Activated T-cell treated with anti-CD3 and anti-CD28 coated beads for 4 hours (primary cell): ENCODE results near the gene CYTH4.

Experiments used
- DNase-seq: peaks from one replicate; pipeline ENCODE4 v3.0.0-alpha.2; 2020

The CYTH4 gene

DNA sequence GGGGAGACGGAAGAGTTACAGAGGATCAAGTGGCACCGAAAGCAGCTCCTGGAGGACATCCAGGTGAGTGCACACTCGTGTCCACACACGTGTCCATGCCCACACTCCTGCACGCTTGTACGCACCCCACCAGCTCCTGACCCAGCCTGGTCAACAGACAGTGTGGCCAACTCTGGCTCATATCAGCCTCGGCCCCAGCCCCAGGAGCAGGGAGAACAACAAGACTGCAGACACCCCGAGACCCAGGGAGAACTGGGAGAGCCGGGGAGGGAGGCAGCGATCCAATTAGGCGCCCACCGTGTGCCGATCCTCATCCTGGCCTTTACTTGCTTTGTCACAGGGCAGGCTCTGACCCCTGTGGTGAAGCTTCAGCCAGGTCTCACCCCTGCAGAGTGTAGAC, 10.3 kb downstream of the CYTH4 start:
- no peak for DNase-seq

DNA sequence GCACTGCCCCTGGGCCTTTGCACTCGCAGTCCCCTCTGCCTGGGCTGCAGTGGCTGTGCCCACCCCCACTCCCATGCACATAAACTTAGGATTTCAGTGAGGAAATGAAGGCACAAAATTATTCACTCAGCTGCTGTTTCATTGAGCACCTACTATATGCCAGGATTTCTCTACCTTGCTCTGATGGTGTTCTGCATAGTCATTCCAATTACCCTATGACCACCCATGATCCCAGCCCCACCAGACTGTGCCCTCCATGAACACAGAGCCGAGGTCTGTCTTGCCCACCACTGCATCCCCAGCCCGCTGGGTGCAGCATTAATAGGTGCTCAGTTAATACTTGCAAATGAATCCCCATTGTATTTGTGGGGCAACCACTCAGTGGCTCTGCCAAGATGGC, 10.9 kb downstream of the CYTH4 start:
- no peak for DNase-seq

DNA sequence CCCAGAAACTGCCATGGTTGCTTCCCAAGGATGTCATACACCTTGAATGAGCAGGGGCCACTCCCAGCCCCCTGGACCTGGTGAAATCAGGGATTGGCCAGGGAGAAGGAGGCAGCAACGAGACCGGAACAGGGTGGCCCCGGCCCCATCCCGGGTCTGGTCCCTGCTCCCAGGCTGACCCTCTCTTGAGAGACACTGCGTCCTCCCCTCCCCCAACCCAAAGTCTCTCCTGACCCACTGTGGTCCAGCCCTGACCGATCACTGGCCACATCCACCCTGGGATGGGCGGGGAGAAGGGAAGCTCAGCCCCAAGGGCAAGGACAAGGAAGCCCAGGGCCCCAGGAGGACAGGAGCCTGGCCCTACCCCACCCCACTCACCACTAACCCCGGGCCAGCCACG, 12.4 kb downstream of the CYTH4 start:
- DNase-seq, result no peak

DNA sequence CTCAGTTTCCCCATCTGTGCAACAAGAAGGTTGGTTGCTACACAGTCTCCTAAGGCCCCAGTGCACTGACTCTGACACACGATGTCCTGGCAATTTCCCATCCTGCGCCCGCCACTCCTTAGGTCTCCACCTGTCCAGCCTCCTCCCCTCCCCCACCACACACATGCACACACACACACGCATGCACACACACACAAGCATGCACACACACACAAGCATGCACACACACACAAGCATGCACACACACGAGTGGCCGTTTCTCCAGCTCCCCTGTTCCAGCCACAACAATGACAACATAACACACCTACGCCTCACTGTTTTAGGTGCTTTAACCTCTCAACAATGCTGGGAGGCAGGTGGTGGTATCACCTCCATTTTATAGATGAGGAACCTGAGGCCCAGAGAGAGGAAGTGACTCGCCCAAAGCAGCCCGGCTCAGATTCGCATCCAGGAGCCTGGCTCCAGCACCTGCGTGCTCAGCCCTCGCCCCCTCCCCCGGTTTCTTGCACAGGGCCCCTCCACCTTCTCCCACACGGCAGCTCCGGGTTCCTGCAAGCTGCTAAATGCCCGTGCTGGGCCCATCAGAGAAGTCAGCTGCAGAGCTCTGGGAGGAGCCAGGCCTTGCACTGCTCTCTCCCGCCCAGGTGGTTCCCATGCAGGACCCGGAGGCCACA, 13.0 kb downstream of the CYTH4 start:
- no peak for DNase-seq

DNA sequence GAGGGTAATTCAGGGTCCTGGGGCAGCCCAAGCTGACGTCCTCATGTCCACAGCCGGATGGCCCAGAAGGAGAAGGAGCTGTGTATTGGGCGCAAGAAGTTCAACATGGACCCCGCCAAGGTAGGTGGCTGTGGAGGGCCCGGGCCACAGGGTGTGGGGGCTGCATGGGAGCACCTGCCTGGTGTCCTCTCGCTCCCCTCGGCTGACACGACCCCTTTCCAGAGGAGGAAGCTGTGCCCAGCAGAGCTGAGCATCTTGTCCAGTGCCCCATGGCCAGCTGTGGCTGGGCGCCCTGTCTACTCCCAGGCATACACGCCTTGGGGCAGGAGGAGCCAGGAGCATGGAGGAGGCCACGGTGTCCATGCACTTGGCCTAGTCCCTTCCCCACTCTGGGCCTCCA, 13.6 kb downstream of the CYTH4 start:
- no peak for DNase-seq

DNA sequence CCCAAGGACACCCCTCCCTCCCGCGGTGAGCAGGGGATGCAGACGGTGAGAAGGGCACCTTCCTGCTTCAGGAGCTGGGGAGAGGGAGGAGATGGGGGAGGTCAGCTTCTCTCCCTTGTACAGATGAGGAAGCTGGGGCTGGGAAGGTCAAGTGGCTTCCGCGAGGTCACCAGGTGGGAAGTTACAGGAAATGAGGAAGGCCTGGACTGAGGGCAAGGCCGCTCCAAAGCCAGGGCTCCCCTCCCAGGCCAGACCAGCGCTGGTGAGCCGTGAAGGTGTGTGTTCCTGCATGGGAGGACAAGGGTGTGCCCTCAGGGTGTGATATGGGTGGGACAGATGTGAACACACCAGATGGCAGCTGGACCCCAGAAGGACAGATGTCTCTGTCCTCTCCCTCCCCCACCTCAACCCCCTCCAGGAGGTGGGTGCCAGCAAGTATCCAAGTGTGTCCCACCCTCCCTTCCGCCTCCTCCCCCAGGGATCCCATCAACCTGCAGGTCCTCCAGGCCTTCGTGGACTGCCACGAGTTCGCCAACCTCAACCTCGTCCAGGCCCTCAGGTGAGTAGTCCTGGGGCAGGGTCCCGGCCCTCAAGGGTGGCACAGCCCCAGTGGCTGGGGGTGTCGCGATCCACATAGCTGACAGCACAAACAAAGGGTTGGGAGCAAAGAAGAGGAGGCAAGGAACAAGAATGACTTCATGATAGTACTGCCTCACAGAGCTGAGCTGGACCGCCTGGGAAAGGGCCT, 16.6 kb downstream of the CYTH4 start:
- no peak for DNase-seq

DNA sequence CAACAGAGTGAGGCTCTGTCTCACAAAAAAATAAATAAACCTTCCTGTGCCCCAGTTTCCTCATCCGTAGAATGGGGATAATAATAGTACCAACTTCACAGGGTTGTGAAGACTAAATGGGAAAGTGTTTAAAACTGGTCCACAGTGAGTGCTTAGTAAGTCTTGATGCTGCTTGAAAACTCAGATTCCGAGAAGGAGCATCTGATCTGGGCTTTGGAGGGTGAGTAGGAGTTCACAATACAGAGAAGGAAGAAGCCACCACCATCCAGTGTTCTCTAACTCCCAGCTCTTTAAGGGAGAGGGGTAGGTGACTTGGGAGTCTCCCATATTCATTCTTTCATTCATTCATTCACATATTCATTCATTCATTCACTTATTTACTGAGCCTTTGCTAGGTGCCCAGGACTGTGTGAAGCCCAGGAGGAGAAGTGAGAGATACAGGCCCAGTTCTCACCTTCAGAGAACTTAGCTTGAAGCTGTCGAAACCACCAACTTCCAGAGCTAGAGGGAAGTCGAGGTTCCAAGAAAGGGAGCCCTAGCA, 17.7 kb downstream of the CYTH4 start:
- no peak for DNase-seq

DNA sequence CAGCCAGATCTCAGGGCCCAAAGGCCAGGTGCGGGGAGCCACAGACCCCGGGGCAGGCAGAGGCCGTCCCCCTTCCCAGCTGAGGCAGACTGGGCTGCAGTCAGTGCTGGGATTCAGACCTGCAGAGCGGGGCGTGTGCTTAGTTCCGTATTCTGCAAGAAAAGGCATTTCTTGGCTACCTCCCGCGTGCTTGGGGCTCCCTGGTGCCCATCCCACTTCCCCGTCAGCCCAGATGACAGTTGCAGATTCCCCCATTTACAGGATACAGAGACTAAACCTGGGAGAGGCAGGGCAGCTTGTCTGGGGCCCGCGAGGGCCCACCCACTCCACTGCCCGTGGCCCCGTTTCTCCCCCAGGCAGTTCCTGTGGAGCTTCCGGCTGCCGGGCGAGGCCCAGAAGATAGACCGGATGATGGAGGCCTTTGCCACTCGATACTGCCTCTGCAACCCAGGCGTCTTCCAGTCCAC, 18.3 kb downstream of the CYTH4 start:
- no peak for DNase-seq

DNA sequence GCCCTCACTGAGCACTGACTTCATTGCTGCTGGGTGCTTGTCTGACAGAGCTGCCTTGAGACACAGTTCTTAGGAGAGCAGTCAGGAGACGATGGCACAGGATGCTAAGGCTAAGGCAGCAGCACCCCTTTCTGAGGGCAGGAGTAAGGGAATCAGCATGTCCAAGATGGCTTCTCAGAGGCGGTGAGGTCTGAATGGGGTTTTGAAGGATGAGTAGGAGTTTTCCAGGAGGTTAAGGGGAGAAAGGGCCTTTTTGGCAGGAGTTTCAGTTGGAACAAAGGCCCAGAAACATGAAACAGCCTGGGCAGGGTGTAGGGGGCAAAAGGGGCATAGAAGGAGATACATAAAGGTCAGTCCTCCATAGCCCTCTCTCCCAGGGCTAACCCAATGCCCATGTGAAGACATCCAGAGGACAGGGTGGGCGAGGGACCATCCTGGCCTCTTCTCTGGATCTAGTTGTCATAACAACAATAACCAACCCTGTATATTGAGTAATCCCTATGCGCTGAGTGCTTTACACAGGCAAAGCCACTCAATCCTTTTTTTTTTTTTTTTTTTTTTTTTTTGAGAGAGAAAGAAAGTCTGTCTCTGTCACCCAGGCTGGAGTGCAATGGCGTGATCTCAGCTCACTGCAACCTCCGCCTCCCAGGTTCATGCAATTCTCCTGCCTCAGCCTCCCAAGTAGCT, 19.0 kb downstream of the CYTH4 start:
- DNase-seq, result no peak

DNA sequence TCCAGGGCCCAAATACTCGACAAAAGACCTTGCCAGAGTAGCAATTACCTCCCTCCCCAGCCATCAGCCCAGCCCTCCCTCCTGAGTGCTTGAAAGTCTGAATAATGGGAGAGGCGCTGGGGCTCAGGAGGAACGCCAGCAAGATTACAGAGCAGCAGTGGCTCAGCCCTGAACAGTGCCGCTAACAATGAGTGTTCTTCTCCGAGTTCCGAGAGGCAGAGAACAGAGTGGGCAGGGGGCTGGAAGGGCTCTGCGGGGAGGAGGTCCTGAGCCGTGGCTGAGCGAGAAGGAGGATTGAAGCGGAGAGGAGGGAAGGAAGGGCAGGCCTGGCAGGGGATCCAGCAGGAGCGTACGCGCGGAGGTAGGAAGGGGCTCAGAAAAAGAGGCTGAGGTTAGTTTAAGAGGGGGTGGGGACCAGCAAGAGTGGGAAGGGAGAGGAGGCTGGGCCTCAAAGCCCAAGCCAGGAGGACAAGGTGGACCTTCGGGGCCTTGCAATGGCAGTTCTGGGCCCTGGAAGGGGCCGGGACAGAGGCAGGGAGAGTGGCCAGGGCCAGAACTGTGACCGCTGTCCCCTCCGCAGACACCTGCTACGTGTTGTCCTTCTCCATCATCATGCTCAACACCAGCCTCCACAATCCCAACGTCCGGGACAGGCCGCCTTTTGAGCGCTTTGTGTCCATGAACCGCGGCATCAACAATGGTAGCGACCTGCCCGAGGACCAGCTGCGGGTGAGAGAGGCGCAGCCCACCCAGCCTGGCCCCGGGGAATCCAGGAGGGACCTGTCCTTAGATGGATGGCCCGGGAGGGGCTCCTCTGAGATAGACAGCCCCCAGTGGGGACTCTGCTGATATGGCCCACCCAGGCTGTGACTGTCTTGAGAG, 20.6 kb downstream of the CYTH4 start:
- no peak for DNase-seq

DNA sequence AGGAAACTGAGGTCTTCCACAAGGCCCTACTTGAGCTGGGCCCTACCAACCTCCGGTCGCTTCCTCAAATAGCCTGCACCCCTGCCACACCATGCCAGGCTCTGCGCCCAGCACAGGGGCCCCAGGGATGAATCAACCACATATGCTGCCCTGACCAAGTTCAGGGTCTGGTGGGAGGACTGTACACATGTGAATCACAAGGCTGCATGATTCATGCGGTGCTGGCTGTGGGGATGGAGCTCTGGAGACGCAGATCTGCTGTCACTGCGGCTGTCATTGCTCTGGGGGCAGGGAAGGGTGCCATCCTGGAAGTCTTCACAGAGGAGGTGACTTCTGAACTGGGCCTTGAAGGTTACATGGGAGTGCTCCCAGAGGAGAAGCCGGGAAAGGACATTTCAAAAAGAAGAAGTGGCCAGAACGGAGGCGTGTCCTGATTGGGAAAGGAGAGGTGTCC, 21.5 kb downstream of the CYTH4 start:
- DNase-seq, result peak; percentile 40

DNA sequence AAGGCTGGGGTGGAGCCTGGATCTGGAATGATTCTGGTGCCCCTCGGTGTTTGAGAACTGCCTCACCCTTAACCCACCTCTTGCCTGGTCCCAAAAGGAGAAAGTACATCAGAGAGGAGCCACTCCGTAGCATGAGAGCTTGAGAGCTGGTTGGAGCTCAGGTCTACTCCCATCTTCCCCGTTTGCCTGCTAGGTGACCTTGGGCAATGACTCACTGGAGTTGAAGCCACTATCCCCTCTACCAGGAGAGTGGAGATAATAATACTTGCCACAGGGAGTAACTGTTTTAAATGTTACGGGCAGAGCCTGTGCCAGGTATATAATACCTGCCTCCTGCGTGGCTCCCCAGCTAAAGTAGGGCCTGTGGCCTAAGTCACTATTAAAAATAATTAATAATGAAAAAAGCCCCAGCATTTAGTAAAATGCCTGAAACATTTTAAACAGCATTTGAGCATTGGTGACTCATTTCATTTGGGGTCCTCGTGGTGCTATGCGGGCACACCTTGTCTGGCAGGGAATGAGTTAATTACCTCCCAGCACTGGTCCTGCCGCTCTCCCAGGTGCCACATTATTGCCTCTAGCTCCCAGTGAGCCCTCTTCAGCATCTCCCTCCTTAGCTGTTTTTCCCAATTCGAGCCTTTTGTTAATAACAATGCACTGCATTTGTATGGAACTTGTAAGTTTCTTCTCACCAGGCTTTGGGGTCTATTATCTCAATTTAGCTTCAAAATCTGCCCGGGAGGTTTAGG, 22.5 kb downstream of the CYTH4 start:
- no peak for DNase-seq

DNA sequence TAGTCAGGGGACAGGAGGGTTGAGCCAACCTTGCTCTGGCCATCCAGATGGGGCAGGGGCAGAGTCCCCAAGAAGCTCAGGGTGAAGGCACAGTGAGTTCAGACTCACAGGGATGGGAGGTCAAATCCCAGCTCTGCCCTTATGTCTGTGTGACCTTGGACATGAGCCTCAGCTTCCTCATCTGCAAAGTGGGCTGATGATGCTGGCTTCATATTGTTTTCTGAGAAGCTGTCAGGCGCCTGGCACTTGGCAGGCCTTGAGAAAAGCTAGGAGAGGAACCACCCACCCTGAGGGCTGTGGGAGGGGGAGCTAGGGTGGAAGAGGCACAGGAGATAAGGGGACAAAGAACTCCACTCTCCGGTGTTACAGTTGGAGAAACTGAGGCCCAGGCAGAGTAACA, 23.6 kb downstream of the CYTH4 start:
- no peak for DNase-seq

DNA sequence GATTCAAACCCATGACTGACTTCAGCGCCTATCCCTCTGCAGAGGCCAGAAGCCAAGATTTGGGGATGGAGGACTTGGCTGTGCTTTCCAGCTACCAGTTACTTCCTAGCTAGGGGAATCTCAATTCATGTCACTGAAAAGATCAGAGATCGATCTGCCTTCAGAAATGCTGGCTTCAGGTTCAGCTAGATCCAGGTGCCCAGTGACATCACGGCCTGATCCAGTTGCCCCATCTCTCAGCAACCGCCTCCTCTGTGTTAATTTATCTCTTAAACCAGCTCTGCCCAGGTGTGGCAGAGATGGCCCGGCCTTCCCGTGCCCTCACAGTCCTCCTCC, 24.2 kb downstream of the CYTH4 start:
- DNase-seq, result no peak

DNA sequence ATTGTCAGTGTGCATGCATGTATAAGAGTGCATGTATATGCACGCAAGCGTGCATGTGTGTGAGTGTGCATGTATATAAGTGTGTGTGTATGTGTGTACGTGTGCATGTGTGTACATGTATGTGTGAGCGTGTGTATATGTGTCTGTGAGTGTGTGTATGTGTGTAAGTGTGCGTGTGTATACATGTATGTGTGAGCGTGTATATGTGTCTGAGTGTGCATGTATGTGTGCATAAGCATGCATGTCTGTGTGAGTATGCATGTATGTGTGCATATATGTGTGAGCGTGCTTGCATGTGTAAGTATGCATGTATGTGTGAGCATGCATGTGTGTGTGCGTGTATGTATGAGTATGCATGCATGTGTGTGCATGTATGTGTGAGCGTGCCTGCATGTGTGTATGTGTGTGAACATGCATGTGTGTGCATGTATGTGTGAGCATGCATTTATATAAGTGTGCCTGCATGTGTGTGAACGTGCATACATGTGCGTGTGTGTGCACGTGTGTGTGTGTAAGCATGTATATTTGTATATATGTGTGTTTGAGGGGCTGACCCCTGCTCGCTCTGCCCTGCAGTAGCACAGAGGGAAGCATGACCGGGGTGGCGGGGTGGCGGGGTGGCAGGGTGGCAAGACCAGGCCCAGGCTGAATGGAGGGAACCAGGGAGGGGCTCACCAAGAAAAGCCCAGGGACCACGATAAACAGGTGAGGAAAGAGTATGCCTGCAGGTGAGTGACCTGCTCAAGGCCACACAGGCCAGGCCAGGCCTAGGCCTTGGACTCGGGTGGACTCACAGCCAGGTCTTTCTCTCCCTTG, 26.3 kb downstream of the CYTH4 start:
- DNase-seq, result no peak

DNA sequence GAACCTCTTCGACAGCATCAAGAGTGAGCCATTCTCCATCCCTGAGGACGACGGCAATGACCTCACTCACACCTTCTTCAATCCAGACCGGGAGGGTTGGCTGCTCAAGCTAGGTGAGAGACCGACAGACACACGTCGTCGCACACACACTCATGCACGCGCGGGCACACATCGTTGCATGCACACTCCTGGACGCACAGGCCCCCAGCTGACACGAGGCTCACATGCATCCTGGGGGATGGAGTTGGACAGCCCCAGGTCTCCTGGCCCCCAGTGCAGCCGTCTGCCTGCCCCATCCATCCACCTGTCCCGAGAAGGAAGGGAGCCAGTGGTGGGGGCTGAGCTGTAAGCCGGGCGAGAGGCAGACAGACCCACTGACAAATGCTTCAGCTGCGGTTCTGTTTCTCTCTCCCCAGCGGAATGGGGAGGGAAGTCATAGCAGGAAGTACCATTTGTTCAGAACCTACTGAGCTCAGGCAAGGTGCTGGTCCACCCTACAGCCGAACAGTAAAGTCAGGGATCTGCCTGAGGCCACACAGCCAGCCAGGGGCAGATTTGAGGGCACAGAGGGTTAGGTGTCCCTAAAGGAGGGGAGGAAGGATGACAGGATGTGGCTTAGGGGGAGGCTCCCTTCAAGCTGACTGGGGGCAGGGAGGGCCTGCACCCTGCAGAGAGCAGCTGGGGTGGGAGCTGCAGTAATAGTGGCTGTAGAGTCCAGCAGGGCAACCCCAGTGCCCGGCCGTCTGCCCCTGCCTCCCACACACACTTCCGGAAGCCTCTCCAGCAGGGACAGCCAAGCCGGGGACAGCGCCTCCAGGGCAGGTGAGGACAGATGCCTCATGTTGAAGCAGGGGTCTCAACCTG, 27.1 kb downstream of the CYTH4 start:
- DNase-seq, result no peak

DNA sequence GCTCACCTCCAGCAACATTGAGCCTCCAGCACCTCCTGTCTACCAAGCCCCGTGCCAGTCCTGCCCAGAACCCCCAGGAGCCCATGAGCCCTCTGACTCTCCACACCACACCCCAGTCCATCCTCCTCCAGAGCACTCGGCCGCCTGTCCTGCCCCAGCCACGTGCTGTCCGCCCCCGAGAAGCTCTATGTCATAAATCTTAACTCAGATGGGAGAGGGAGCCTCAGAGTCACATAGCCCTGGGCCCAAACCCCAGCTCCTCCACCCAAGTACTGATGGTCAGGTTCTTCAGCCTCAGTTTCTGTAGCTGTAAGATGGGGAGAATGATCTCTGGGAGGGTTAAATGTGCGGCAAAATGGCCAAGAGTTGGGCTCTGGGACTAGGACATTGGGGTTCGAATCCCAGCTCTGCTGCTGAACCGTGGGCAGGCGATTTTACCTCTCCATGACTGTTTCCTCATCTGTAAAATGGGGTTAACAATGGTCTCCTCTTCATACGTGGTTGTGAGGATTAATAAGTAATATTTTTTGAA, 27.8 kb downstream of the CYTH4 start:
- DNase-seq, result no peak

DNA sequence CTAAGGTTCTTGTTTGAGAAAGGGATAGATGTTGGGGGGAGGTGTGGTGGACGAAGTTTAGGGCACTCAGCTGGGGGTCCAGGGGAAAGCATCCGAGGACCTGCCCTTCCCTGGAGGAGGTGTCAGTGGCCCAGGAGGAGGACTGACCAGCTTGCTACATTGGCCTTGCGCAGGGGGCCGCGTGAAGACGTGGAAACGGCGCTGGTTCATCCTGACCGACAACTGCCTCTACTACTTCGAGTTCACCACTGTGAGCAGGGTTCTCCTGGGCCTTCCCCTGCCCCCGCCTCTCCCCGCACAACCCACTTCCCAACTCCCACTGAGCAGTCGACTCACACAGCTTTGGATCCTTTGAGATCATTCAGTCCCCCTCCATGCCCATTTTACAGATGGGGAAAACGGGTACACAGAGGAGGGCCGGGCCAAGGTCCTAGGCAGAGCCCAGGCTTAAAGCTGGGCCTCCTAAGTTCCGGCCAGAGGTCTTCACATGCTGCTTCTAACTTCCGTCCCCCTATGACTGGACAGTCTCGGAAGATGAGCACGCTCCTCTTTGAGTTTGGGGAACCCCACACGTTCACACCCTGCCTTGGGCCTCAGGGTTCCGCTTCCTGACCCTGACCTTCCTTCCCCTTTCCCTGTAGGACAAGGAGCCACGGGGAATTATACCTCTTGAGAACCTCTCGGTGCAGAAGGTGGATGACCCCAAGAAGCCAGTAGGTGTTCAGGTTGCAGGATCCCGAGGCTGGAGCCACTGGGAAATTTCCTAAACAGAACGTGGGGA, 28.7 kb downstream of the CYTH4 start:
- DNase-seq, result no peak

DNA sequence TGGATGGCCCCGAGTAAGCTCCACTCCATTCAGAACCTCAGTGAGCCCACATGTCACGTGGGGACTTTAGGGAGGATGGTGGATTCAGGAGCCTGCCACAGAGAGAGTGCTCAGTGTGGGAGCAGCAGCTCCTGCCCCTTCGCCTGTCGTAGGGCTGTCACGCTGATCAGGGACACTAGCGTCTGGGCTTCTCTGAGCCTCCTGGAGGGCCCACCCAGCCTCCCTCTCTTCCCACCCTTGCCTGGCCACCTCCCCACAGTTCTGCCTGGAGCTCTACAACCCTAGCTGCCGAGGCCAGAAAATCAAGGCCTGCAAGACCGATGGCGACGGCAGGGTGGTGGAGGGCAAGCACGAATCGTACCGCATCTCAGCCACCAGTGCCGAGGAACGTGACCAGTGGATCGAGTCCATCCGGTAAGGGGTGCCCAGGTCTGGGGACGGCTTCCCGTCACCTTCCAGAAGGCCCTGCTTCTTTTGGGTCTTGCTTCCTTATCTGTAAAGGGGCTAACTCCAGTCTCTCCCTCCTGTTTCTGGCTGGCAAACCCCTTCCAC, 29.5 kb downstream of the CYTH4 start:
- no peak for DNase-seq
